ENCODE measurements around the gene CDH8.
A peak's percentile ranks its signal among the peaks of the same experiment; 100 is the strongest.

Gene CDH8

GRCh38 chr16:62036101-62036801 is at the start of gene CDH8:
TSS of gene CDH8 (minus strand) at chr16:62036438. CDS start at chr16:62021403, 15,035 bp downstream.
- intact Hi-C loops (cut with DNase I): no loop called here
- DNase-seq: peak; percentile 41 to 95 (median 66)

- intact Hi-C loops (cut with DNase I): no loop called here
- no peak for DNase-seq
Measured at GRCh38 chr16:62079236-62079635, 43.0 kb upstream of the CDH8 start.

GRCh38 chr16:62077998-62078397 is 41.8 kb upstream of the CDH8 start:
- intact Hi-C loops (cut with DNase I): no loop called here
- peak in 6 of 10 donors; percentile 5 to 85 (median 21) for DNase-seq

- intact Hi-C loops (cut with DNase I): no loop called here
- DNase-seq: no peak
Measured at GRCh38 chr16:62076886-62077285, 40.6 kb upstream of the CDH8 start.

GRCh38 chr16:62068747-62069146 is 32.5 kb upstream of the CDH8 start:
- DNase-seq: no peak
- intact Hi-C loops (cut with DNase I): no loop called here

GRCh38 chr16:62067981-62068380 is 31.7 kb upstream of the CDH8 start:
- DNase-seq: no peak
- intact Hi-C loops (cut with DNase I): no loop called here

GRCh38 chr16:62067182-62067581 is 30.9 kb upstream of the CDH8 start:
- intact Hi-C loops (cut with DNase I): no loop called here
- no peak for DNase-seq

GRCh38 chr16:62066747-62067146 is 30.5 kb upstream of the CDH8 start:
- intact Hi-C loops (cut with DNase I): no loop called here
- DNase-seq: no peak

- intact Hi-C loops (cut with DNase I): no loop called here
- DNase-seq: no peak
Measured at GRCh38 chr16:62064173-62064572, 27.9 kb upstream of the CDH8 start.

GRCh38 chr16:62060089-62060488 is 23.9 kb upstream of the CDH8 start:
- intact Hi-C loops (cut with DNase I): no loop called here

GRCh38 chr16:62059527-62059926 is 23.3 kb upstream of the CDH8 start:
- no peak for DNase-seq
- intact Hi-C loops (cut with DNase I): no loop called here

More at GRCh38 chr16:62060089-62060488, 23.9 kb upstream of the CDH8 start:
- DNase-seq: no peak

- intact Hi-C loops (cut with DNase I): no loop called here
- DNase-seq: no peak
Measured at GRCh38 chr16:62058412-62058811, 22.2 kb upstream of the CDH8 start.

- DNase-seq: no peak
- intact Hi-C loops (cut with DNase I): no loop called here
Measured at GRCh38 chr16:62051942-62052341, 15.7 kb upstream of the CDH8 start.

GRCh38 chr16:62050793-62051192 is 14.6 kb upstream of the CDH8 start:
- intact Hi-C loops (cut with DNase I): no loop called here
- DNase-seq: no peak

GRCh38 chr16:62046801-62047200 is 10.6 kb upstream of the CDH8 start:
- DNase-seq: no peak
- intact Hi-C loops (cut with DNase I): no loop called here

- peak in 6 of 10 donors; percentile 39 to 87 (median 55) for DNase-seq
- intact Hi-C loops (cut with DNase I): loop anchor here (1.0 to 5.0 kb wide), 2 partner anchors 104 to 386 kb away; no protein-coding TSS in a partner anchor
Measured at GRCh38 chr16:62041401-62041800, 5.2 kb upstream of the CDH8 start.

GRCh38 chr16:62038646-62039045 is 2.4 kb upstream of the CDH8 start:
- intact Hi-C loops (cut with DNase I): no loop called here
- no peak for DNase-seq

GRCh38 chr16:62038225-62038624 is 2.0 kb upstream of the CDH8 start:
- DNase-seq: no peak
- intact Hi-C loops (cut with DNase I): no loop called here

- peak in 3 of 10 donors; percentile 7 to 65 (median 63) for DNase-seq
- intact Hi-C loops (cut with DNase I): no loop called here
Measured at GRCh38 chr16:62036802-62037135, 531 bp upstream of the CDH8 start.

- peak in 9 of 10 donors; percentile 15 to 88 (median 38) for DNase-seq
- intact Hi-C loops (cut with DNase I): no loop called here
Measured at GRCh38 chr16:62035115-62036092, 834 bp downstream of the CDH8 start.
